Mesendoderm (in vitro differentiated cells): ENCODE data around the gene MGAT5B.

ENCODE experiments used
- DNase-seq: peaks from one replicate; pipeline ENCODE4 v3.0.0; 2013
- H2AK5ac ChIP-seq: 2 replicates; pipeline ENCODE4 v1.6.1; 2013; ENCODE audit warnings: low read length, inconsistent platforms
- H2BK120ac ChIP-seq: 2 replicates; pipeline ENCODE4 v1.6.1; 2013; ENCODE audit warnings: low read depth, mild to moderate bottlenecking, low read length, moderate library complexity, mixed read lengths
- H2BK15ac ChIP-seq: replicated peaks from 2 replicates; pipeline ENCODE4 v1.6.1; 2013; ENCODE audit warnings: low read depth, mild to moderate bottlenecking, moderate library complexity
- H2BK5ac ChIP-seq: 2 replicates; pipeline ENCODE4 v1.6.1; 2013; ENCODE audit warnings: low read length, inconsistent platforms
- H3K18ac ChIP-seq: 2 replicates; pipeline ENCODE4 v1.6.1; 2013; ENCODE audit warnings: mild to moderate bottlenecking, low read length, mixed read lengths
- H3K23ac ChIP-seq: one replicate; pipeline ENCODE4 v1.6.1; 2013; ENCODE audit warnings: low read length
- H3K27ac ChIP-seq: 2 replicates; pipeline ENCODE4 v1.5.1; 2013; ENCODE audit warnings: low read depth, mild to moderate bottlenecking, inconsistent platforms, low read length, moderate library complexity
- H3K27me3 ChIP-seq: 2 replicates; pipeline ENCODE4 v1.6.1; 2013; ENCODE audit warnings: low read length, control low read depth, mild to moderate bottlenecking, inconsistent platforms; ENCODE audit not compliant: insufficient read depth, poor library complexity
- H3K36me3 ChIP-seq: 2 replicates; pipeline ENCODE4 v1.6.1; 2013; ENCODE audit warnings: low read length, inconsistent platforms; ENCODE audit not compliant: control insufficient read depth, insufficient read depth
- H3K4ac ChIP-seq: one replicate; pipeline ENCODE4 v1.6.1; 2013; ENCODE audit warnings: low read depth, mild to moderate bottlenecking, low read length, moderate library complexity
- H3K4me1 ChIP-seq: 2 replicates; pipeline ENCODE4 v1.6.1; 2013; ENCODE audit warnings: low read depth, low read length, inconsistent platforms; ENCODE audit not compliant: control insufficient read depth
- H3K4me2 ChIP-seq: 2 replicates; pipeline ENCODE4 v1.6.1; 2013; ENCODE audit warnings: low read length
- H3K4me3 ChIP-seq: 2 replicates; pipeline ENCODE4 v1.5.1; 2013; ENCODE audit warnings: mild to moderate bottlenecking, low read length
- H3K56ac ChIP-seq: one replicate; pipeline ENCODE4 v1.6.1; 2013; ENCODE audit warnings: low read length
- H3K79me1 ChIP-seq: 2 replicates; pipeline ENCODE4 v1.6.1; 2013; ENCODE audit warnings: low read length, inconsistent platforms
- H3K79me2 ChIP-seq: 2 replicates; pipeline ENCODE4 v1.6.1; 2013; ENCODE audit warnings: mild to moderate bottlenecking, low read length; ENCODE audit not compliant: control insufficient read depth, insufficient read depth
- H3K9ac ChIP-seq: 2 replicates; pipeline ENCODE4 v1.6.1; 2013; ENCODE audit warnings: low read length, inconsistent platforms
- H4K5ac ChIP-seq: one replicate; pipeline ENCODE4 v1.6.1; 2013; ENCODE audit warnings: low read length
- H4K8ac ChIP-seq: one replicate; pipeline ENCODE4 v1.6.1; 2013; ENCODE audit warnings: low read depth, mild to moderate bottlenecking, control low read depth, low read length, moderate library complexity
- WGBS: extraction: QIAGEN DNeasy Blood & Tissue Kit; methylation state at CpG from one replicate; pipeline ENCODE4 v1.1.7; 2013; ENCODE audit warnings: low lambda C conversion rate, missing lambda C conversion rate; ENCODE audit not compliant: insufficient coverage; ENCODE audit errors: extremely low coverage; 5-methylcytosine and 5-hydroxymethylcytosine counted together

Gene MGAT5B

GRCh38 chr17:76885894-76886290 lies 17.7 kb downstream of the MGAT5B start:
- Histone ChIP-seq H4K8ac (no peak overlapping the region), H4K5ac (no peak overlapping the region), H2BK5ac (no peak overlapping the region), H3K27ac (no peak overlapping the region), H3K4me1 (peaks cover 2% of the 10 kb centered on the region), H3K18ac (no peak overlapping the region), H3K27me3 (no peaks in the 10 kb centered on the region), H3K23ac (no peak overlapping the region), H3K4me2 (no peak overlapping the region), H2AK5ac (no peak overlapping the region), H3K56ac (no peak overlapping the region), H3K4ac (no peak overlapping the region), H3K79me2 (no peaks in the 10 kb centered on the region), H3K4me3 (no peak overlapping the region), H3K36me3 (no peaks in the 10 kb centered on the region), H2BK120ac (no peak overlapping the region), H3K9ac (no peak overlapping the region), H2BK15ac (no peak overlapping the region), H3K79me1 (no peaks in the 10 kb centered on the region)
- DNase-seq, result no peak
- no CpG with 5 or more reads among the region's 5 CpGs for WGBS

- Histone ChIP-seq H3K27ac (no peak overlapping the region), H3K36me3 (no peaks in the 10 kb centered on the region), H2AK5ac (no peak overlapping the region), H3K4ac (no peak overlapping the region), H2BK15ac (no peak overlapping the region), H3K9ac (no peak overlapping the region), H3K27me3 (no peaks in the 10 kb centered on the region), H4K8ac (no peak overlapping the region), H3K4me3 (no peak overlapping the region), H3K4me2 (no peak overlapping the region), H3K4me1 (peaks cover 2% of the 10 kb centered on the region), H3K23ac (no peak overlapping the region), H2BK5ac (no peak overlapping the region), H4K5ac (no peak overlapping the region), H3K18ac (no peak overlapping the region), H2BK120ac (no peak overlapping the region), H3K79me1 (no peaks in the 10 kb centered on the region), H3K79me2 (no peaks in the 10 kb centered on the region), H3K56ac (no peak overlapping the region)
- WGBS, result no CpG with 5 or more reads among the region's 5 CpGs
- no peak for DNase-seq
Observed at GRCh38 chr17:76886395-76886794, 18.2 kb downstream of the MGAT5B start.

- Histone ChIP-seq H2BK15ac (no peak overlapping the region), H3K27me3 (no peaks in the 10 kb centered on the region), H3K79me1 (no peaks in the 10 kb centered on the region), H3K4me3 (no peak overlapping the region), H2BK5ac (no peak overlapping the region), H3K4me1 (peaks cover 2% of the 10 kb centered on the region), H3K79me2 (no peaks in the 10 kb centered on the region), H3K18ac (no peak overlapping the region), H4K8ac (no peak overlapping the region), H3K4me2 (no peak overlapping the region), H3K36me3 (no peaks in the 10 kb centered on the region), H4K5ac (no peak overlapping the region), H2AK5ac (no peak overlapping the region), H3K56ac (no peak overlapping the region), H3K9ac (no peak overlapping the region), H3K23ac (no peak overlapping the region), H3K27ac (no peak overlapping the region), H2BK120ac (no peak overlapping the region), H3K4ac (no peak overlapping the region)
- no peak for DNase-seq
- no CpG with 5 or more reads among the region's 6 CpGs for WGBS
Observed at GRCh38 chr17:76887802-76888201, 19.6 kb downstream of the MGAT5B start.

- H3K4me1 ChIP-seq, result peaks cover 2% of the 10 kb centered on the region
- H3K56ac ChIP-seq, result no peak overlapping the region
- no peak overlapping the region for H4K5ac ChIP-seq
- no peak overlapping the region for H3K4me2 ChIP-seq
- H4K8ac ChIP-seq, result no peak overlapping the region
- no peak overlapping the region for H2AK5ac ChIP-seq
- DNase-seq, result peak; percentile 55
- no peaks in the 10 kb centered on the region for H3K36me3 ChIP-seq
- H3K23ac ChIP-seq, result no peak overlapping the region
- no peaks in the 10 kb centered on the region for H3K27me3 ChIP-seq
- no peak overlapping the region for H3K4ac ChIP-seq
- H3K9ac ChIP-seq, result no peak overlapping the region
- H3K27ac ChIP-seq, result no peak overlapping the region
- no peak overlapping the region for H3K4me3 ChIP-seq
- no peak overlapping the region for H2BK5ac ChIP-seq
- H2BK15ac ChIP-seq, result no peak overlapping the region
- H3K79me1 ChIP-seq, result no peaks in the 10 kb centered on the region
- H3K79me2 ChIP-seq, result no peaks in the 10 kb centered on the region
- no CpG with 5 or more reads among the region's 14 CpGs for WGBS
- no peak overlapping the region for H3K18ac ChIP-seq
- H2BK120ac ChIP-seq, result no peak overlapping the region
Observed at GRCh38 chr17:76888661-76889060, 20.5 kb downstream of the MGAT5B start.

- H3K27me3 ChIP-seq, result no peaks in the 10 kb centered on the region
- H3K23ac ChIP-seq, result no peak overlapping the region
- no peak overlapping the region for H3K4me2 ChIP-seq
- H3K79me1 ChIP-seq, result no peaks in the 10 kb centered on the region
- H3K4me3 ChIP-seq, result no peak overlapping the region
- H3K27ac ChIP-seq, result no peak overlapping the region
- no peak overlapping the region for H4K8ac ChIP-seq
- no peak overlapping the region for H2AK5ac ChIP-seq
- no CpG with 5 or more reads among the region's 5 CpGs for WGBS
- no peak overlapping the region for H3K18ac ChIP-seq
- no peak overlapping the region for H3K4ac ChIP-seq
- no peak overlapping the region for H2BK15ac ChIP-seq
- H4K5ac ChIP-seq, result no peak overlapping the region
- H2BK5ac ChIP-seq, result no peak overlapping the region
- H3K4me1 ChIP-seq, result peaks cover 2% of the 10 kb centered on the region
- H3K9ac ChIP-seq, result no peak overlapping the region
- H3K79me2 ChIP-seq, result no peaks in the 10 kb centered on the region
- no peak for DNase-seq
- no peaks in the 10 kb centered on the region for H3K36me3 ChIP-seq
- H2BK120ac ChIP-seq, result no peak overlapping the region
- no peak overlapping the region for H3K56ac ChIP-seq
Observed at GRCh38 chr17:76889323-76889722, 21.1 kb downstream of the MGAT5B start.

- Histone ChIP-seq H3K4me2 (no peak overlapping the region), H3K27ac (no peak overlapping the region), H2BK5ac (no peak overlapping the region), H3K4ac (no peak overlapping the region), H3K27me3 (no peaks in the 10 kb centered on the region), H3K9ac (no peak overlapping the region), H2AK5ac (no peak overlapping the region), H3K79me1 (no peaks in the 10 kb centered on the region), H3K36me3 (no peaks in the 10 kb centered on the region), H3K79me2 (no peaks in the 10 kb centered on the region), H4K5ac (no peak overlapping the region), H3K4me3 (no peak overlapping the region), H4K8ac (no peak overlapping the region), H3K4me1 (no peaks in the 10 kb centered on the region), H3K56ac (no peak overlapping the region), H2BK120ac (no peak overlapping the region), H2BK15ac (no peak overlapping the region), H3K18ac (no peak overlapping the region), H3K23ac (no peak overlapping the region)
- WGBS, result no CpG with 5 or more reads among the region's 10 CpGs
- no peak for DNase-seq
Observed at GRCh38 chr17:76892329-76892728, 24.1 kb downstream of the MGAT5B start.
